ENCODE measurements around the gene ZNF705A.
"Not testable (repeated sequence)": the region's sequence is repeated elsewhere in the genome, so short reads cannot be mapped to it uniquely, and the experiment has no call there.

ZNF705A gene

GRCh38 chr12:8156845-8157244 lies at the start of gene ZNF705A:
Gene ZNF705A (plus strand): TSS chr12:8157015. CDS start chr12:8172626, 15,611 bp downstream.
- TF ChIP-seq, protein P1, sequence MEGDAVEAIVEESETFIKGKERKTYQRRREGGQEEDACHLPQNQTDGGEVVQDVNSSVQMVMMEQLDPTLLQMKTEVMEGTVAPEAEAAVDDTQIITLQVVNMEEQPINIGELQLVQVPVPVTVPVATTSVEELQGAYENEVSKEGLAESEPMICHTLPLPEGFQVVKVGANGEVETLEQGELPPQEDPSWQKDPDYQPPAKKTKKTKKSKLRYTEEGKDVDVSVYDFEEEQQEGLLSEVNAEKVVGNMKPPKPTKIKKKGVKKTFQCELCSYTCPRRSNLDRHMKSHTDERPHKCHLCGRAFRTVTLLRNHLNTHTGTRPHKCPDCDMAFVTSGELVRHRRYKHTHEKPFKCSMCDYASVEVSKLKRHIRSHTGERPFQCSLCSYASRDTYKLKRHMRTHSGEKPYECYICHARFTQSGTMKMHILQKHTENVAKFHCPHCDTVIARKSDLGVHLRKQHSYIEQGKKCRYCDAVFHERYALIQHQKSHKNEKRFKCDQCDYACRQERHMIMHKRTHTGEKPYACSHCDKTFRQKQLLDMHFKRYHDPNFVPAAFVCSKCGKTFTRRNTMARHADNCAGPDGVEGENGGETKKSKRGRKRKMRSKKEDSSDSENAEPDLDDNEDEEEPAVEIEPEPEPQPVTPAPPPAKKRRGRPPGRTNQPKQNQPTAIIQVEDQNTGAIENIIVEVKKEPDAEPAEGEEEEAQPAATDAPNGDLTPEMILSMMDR (IDR thresholded peaks at IDR 0.05; ENCODE audit: control insufficient read depth, insufficient read depth, low read depth, low read length, missing control alignments): no peak
- DNase-seq (ENCODE audit: low read depth): no peak
- H3K4me3 ChIP-seq (ENCODE audit: control insufficient read depth, low read depth, low read length): no peak within 1 kb of the TSS

GRCh38 chr12:8108808-8109398 lies 47.9 kb upstream of the ZNF705A start:
- DNase-seq (ENCODE audit: low read depth): peak; percentile 48
- no peak overlapping the region for H3K4me3 ChIP-seq (ENCODE audit: control insufficient read depth, low read depth, low read length)
- TF ChIP-seq, protein P1 (IDR thresholded peaks at IDR 0.05; ENCODE audit: control insufficient read depth, insufficient read depth, low read depth, low read length, missing control alignments): peak; percentile 93

- not testable (repeated sequence) for DNase-seq (ENCODE audit: low read depth); H3K4me3 ChIP-seq (ENCODE audit: control insufficient read depth, low read depth, low read length)
Observed at GRCh38 chr12:8113117-8113516, 43.7 kb upstream of the ZNF705A start.

DNA sequence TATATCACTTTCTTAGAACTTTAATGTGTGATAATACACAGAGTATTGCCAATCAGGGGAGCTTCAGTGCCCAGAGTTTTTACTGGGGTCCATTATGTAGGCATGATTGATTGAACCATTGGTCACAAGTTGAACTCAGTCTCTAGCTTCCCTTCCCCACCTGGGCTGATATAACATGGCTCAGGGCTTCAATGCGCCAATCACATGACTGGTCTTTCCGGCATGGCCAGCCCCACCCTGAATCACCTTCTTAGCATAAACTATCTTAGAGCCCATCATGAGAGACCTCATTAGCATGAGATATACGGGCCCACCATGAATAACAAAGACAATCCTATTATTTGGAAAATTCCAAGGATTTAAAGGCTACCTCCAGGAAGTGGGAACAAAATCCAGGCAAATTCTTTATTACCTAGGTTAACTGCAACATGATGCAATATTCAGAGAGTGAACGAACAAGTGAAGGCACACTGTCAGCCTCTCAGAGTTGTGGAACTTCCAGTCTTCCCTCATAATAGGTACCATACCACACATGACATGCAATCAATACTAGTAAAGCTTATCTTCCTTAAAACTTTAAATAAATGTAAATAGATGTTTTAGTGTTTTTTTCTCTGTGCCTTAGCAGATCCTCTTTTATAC lies 36.6 kb upstream of the ZNF705A start:
- H3K4me3 ChIP-seq (ENCODE audit: control insufficient read depth, low read depth, low read length): no peak overlapping the region
- DNase-seq (ENCODE audit: low read depth): no peak
- TF ChIP-seq, protein P1 (IDR thresholded peaks at IDR 0.05; ENCODE audit: control insufficient read depth, insufficient read depth, low read depth, low read length, missing control alignments): no peak

DNA sequence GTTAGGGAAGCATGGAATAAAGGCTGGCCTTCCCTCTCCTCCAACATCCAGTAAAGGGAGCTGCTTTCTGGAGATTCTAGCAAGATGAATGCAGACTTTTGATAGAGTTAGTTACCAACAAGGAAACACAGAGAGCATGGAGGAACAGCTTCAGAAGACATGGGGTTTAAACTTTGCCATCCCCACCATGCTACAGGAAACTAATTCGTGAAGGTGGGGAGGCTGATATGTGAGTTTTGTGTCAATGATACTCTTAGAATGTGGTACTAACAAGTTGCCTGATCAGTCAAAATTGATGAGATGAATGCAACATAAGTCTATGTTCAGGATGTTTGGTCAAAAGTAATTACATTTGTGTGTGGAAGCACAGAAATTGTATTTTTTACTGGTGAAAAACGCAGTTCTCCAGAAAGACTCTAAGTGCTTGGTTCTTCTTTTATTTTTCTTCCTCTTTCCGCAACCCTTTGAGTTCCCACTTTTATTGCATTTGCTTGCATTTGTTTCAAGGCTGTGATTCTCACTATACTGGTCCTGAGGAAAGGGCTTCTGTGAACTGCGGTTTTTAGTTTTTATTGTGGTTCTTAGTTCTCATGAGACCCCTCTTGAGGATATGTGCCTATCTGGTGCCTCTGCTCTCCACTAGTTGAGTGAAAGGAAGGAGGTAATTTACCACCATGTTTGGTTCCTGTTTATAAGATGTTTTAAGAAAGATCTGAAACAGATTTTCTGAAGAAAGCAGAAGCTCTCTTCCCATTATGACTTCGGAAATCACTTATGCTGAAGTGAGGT lies 33.5 kb upstream of the ZNF705A start, which contains the start of gene CLEC4A:
Gene CLEC4A, plus strand, starts transcription at position 494 of the 789 bp plus-strand sequence. Its CDS starts 262 bp downstream, at position 756.
- DNase-seq (ENCODE audit: low read depth): no peak
- TF ChIP-seq, protein P1 (IDR thresholded peaks at IDR 0.05; ENCODE audit: control insufficient read depth, insufficient read depth, low read depth, low read length, missing control alignments): no peak
- no peak within 1 kb of the TSS for H3K4me3 ChIP-seq (ENCODE audit: control insufficient read depth, low read depth, low read length)

DNA sequence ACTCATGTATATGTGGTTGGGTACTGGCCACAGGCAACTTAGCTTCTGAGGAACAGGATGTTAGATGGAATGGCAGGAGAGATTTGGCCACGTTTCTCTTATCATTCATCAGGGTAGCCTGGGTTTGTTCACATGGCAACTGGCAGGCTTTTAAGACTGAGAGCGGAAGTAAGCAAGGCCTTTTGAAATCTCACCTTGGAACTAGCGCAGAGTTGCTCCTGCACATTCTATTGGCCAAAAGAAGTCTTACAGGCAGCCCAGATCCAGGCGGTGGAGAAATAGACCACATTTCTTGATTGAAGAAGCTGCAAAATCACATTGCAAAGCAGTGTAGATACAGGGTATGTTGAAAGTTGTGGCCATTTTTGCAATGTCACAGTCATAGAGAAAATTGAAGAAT lies 29.7 kb upstream of the ZNF705A start:
- DNase-seq (ENCODE audit: low read depth): no peak
- TF ChIP-seq, protein P1 (IDR thresholded peaks at IDR 0.05; ENCODE audit: control insufficient read depth, insufficient read depth, low read depth, low read length, missing control alignments): no peak
- no peak overlapping the region for H3K4me3 ChIP-seq (ENCODE audit: control insufficient read depth, low read depth, low read length)

DNA sequence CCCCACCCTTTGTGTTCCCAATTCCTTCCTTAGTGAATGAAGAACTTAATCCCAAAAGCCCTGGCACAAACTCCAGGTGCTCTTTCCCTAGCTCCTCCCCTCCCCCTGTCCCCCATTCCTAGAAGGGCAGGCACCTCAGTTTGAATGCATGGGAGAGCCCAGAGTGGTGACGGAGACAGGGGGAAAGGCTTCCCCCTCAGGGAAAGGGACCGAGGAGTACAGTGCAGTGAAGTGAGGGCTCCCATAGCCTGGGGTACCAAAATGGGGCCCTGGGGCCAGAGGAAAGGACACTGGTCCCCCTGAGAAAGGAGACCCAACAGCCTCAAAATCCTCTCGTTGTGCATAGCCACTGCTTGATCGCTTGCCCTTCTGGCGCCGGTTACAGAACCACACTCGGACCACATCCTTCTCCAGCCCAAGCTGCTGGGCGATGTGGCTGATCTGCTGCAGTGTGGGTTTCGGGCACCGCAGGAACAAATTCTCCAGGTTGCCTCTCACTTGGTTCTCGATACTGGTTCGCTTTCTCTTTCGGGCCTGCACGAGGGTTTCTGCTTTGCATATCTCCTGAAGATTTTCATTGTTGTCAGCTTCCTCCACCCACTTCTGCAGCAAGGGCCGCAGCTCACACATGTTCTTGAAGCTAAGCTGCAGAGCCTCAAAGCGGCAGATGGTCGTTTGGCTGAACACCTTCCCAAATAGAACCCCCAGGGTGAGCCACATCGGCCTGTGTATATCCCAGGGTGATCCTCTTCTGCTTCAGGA lies 23.0 kb upstream of the ZNF705A start:
- not testable (repeated sequence) for DNase-seq (ENCODE audit: low read depth); H3K4me3 ChIP-seq (ENCODE audit: control insufficient read depth, low read depth, low read length)

DNA sequence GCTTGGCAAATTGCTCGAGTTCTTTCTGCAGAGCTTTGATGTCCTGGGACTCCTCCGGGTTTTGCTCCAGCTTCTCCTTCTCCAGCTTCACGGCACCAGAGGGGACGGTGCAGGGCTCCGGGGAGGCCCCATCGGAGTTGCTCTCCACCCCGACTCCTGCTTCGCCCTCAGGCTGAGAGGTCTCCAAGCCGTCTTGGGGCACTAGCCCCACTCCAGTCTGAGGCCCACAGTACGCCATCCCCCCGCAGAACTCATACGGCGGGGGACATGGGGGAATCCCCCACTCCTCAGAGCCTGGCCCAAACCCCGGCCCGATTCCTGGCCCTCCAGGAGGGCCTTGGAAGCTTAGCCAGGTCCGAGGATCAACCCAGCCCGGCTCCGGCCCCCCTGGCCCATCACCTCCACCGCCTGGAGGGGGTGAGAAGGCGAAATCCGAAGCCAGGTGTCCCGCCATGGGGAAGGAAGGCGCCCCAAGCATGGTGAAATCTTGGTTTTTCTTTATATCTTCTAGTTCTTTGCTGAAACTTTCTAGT lies 22.4 kb upstream of the ZNF705A start:
- not testable (repeated sequence) for DNase-seq (ENCODE audit: low read depth); H3K4me3 ChIP-seq (ENCODE audit: control insufficient read depth, low read depth, low read length)

DNA sequence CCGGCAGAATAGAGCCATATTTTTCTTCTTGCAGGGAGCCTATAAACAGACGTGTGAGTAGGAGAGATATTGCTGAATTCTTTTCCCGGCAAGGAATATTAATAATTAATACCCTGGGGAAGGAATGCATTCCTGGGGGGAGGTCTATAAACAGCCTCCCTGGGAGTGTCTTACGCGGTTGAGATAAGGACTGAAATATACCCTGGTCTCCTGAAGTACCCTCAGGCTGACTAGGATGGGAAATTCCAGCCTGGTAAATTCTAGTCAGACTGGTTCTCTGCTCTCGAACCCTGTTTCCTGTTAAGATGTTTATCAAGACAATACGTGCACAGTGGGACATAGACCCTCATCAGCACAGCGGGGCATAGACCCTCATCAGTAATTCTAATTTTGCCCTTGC lies 15.2 kb upstream of the ZNF705A start:
- H3K4me3 ChIP-seq (ENCODE audit: control insufficient read depth, low read depth, low read length); DNase-seq (ENCODE audit: low read depth): not testable (repeated sequence)
